ENCODE measurements around the gene ZNF320.
"Not testable (repeated sequence)": the region's sequence is repeated elsewhere in the genome, so short reads cannot be mapped to it uniquely, and the experiment has no call there.

ZNF320 gene

GRCh38 chr19:52871466-52871865 lies 26.0 kb downstream of the ZNF320 start:
- Histone ChIP-seq H3K4me1 (ENCODE audit: control insufficient read depth, insufficient read depth, low read length) (no peaks in the 10 kb centered on the region), H3K27me3 (ENCODE audit: control insufficient read depth in 1 of 2, insufficient read depth in 2 of 2, low read length in 2 of 2) (no peaks in the 10 kb centered on the region), H3K9me3 (ENCODE audit: control insufficient read depth in 2 of 2, low read length in 2 of 2) (no peaks in the 10 kb centered on the region), H3K36me3 (ENCODE audit: control insufficient read depth in 2 of 2, insufficient read depth in 2 of 2, low read length in 2 of 2) (no peaks in the 10 kb centered on the region), H3K9ac (ENCODE audit: low read length in 2 of 2) (no peak overlapping the region), H3K4me3 (ENCODE audit: low read length in 2 of 2) (no peak overlapping the region), H3K27ac (ENCODE audit: low read length) (no peak overlapping the region)

GRCh38 chr19:52868031-52868430 lies 29.4 kb downstream of the ZNF320 start:
- not testable (repeated sequence) for H3K27me3 ChIP-seq (ENCODE audit: control insufficient read depth in 1 of 2, insufficient read depth in 2 of 2, low read length in 2 of 2); H3K27ac ChIP-seq (ENCODE audit: low read length); H3K9ac ChIP-seq (ENCODE audit: low read length in 2 of 2); H3K9me3 ChIP-seq (ENCODE audit: control insufficient read depth in 2 of 2, low read length in 2 of 2); H3K4me1 ChIP-seq (ENCODE audit: control insufficient read depth, insufficient read depth, low read length); H3K36me3 ChIP-seq (ENCODE audit: control insufficient read depth in 2 of 2, insufficient read depth in 2 of 2, low read length in 2 of 2); H3K4me3 ChIP-seq (ENCODE audit: low read length in 2 of 2)

- H3K4me3 ChIP-seq (ENCODE audit: low read length in 2 of 2), result peak within 1 kb of the TSS; percentile 52 to 81
- not testable (repeated sequence) for H3K36me3 ChIP-seq (ENCODE audit: control insufficient read depth in 2 of 2, insufficient read depth in 2 of 2, low read length in 2 of 2); H3K27ac ChIP-seq (ENCODE audit: low read length); H3K4me1 ChIP-seq (ENCODE audit: control insufficient read depth, insufficient read depth, low read length); H3K9me3 ChIP-seq (ENCODE audit: control insufficient read depth in 2 of 2, low read length in 2 of 2); H3K27me3 ChIP-seq (ENCODE audit: control insufficient read depth in 1 of 2, insufficient read depth in 2 of 2, low read length in 2 of 2)
- peak within 1 kb of the TSS; percentile 57 to 64 for H3K9ac ChIP-seq (ENCODE audit: low read length in 2 of 2)
Measured at GRCh38 chr19:52857378-52858191, 39.9 kb downstream of the ZNF320 start, which contains the start of gene ZNF468. ZNF468 (minus strand) TSS chr19:52857619; CDS start chr19:52854272, 3,347 bp downstream.

- Histone ChIP-seq H3K9ac (ENCODE audit: low read length in 2 of 2) (peak overlapping the region; percentile 57 to 64), H3K4me3 (ENCODE audit: low read length in 2 of 2) (peak overlapping the region; percentile 52 to 81)
- H3K9me3 ChIP-seq (ENCODE audit: control insufficient read depth in 2 of 2, low read length in 2 of 2); H3K27ac ChIP-seq (ENCODE audit: low read length); H3K36me3 ChIP-seq (ENCODE audit: control insufficient read depth in 2 of 2, insufficient read depth in 2 of 2, low read length in 2 of 2); H3K27me3 ChIP-seq (ENCODE audit: control insufficient read depth in 1 of 2, insufficient read depth in 2 of 2, low read length in 2 of 2); H3K4me1 ChIP-seq (ENCODE audit: control insufficient read depth, insufficient read depth, low read length): not testable (repeated sequence)
Measured at GRCh38 chr19:52856540-52857377, 40.7 kb downstream of the ZNF320 start.

All from stomach smooth muscle (tissue), 2 donors.